K562 (cell line): Measurements from ENCODE around the gene PCNX3. TPM values are rescaled to one million over a fixed set of nuclear protein-coding genes. Genes with fewer than 3 reads are reported as not detected.
A peak's percentile ranks its signal among the peaks of the same experiment; 100 is the strongest.

Experiments
- CBX1 ChIP-seq: sonication (generic); IDR thresholded peaks from 2 replicates; pipeline ENCODE4 v1.6.1; 2016; ENCODE audit warnings: antibody characterized with exemption, low read depth, mild to moderate bottlenecking
- CHD4 ChIP-seq: fragments of 200-600 bp; sonication (generic); IDR thresholded peaks from 3 replicates; pipeline ENCODE4 v1.6.1; 2012; ENCODE audit warnings: low read depth, mild to moderate bottlenecking, mixed read lengths, low read length, inconsistent platforms; ENCODE audit not compliant: insufficient read depth, insufficient replicate concordance, poor library complexity, severe bottlenecking
- CREB1 ChIP-seq, 2 experiments: sonication (generic) in 1 of 2; formaldehyde crosslinking in 1 of 2; IDR thresholded peaks; 2 replicates each; pipeline versions ENCODE4 v1.6.1 to v1.8.0; 2012 to 2022; ENCODE audit warnings: inconsistent platforms in 1 of 2, mild to moderate bottlenecking in 1 of 2, missing genetic modification reagents in 1 of 2, moderate library complexity in 1 of 2
- DPF2 ChIP-seq: fragments of 450-650 bp; IDR thresholded peaks from 2 replicates; pipeline ENCODE4 v1.6.1; 2016
- ESRRB ChIP-seq: fragments of 250-450 bp; sonication (Bioruptor Pico); IDR thresholded peaks from 2 replicates; pipeline ENCODE4 v1.5.0; 2020; ENCODE audit warnings: mild to moderate bottlenecking, moderate library complexity, borderline replicate concordance
- HDAC2 ChIP-seq: fragments of 450-650 bp; IDR thresholded peaks from 2 replicates; pipeline ENCODE4 v1.6.1; 2016; ENCODE audit warnings: mild to moderate bottlenecking
- HNRNPLL ChIP-seq: fragments of 200-400 bp; formaldehyde crosslinking; IDR thresholded peaks from 2 replicates; pipeline ENCODE4 v1.6.1; 2017; ENCODE audit warnings: low read length, low read depth, mild to moderate bottlenecking; ENCODE audit not compliant: poor library complexity, severe bottlenecking
- MBD2 ChIP-seq: sonication (generic); IDR thresholded peaks from 2 replicates; pipeline ENCODE4 v1.6.1; 2016; ENCODE audit warnings: low read depth, borderline replicate concordance
- NELFE ChIP-seq: IDR thresholded peaks from 2 replicates; pipeline ENCODE4 v1.6.1; 2011; ENCODE audit warnings: mild to moderate bottlenecking; ENCODE audit not compliant: insufficient read depth, insufficient read length
- NFXL1 ChIP-seq: fragments of 450-650 bp; formaldehyde crosslinking; IDR thresholded peaks from 2 replicates; pipeline ENCODE4 v1.4.0; 2021; ENCODE audit warnings: mild to moderate bottlenecking
- PURB ChIP-seq: sonication (generic); formaldehyde crosslinking; IDR thresholded peaks from 2 replicates; pipeline ENCODE4 v1.9.0; 2021; ENCODE audit warnings: low read depth, mild to moderate bottlenecking, missing genetic modification reagents
- SETDB1 ChIP-seq: IDR thresholded peaks from one replicate; pipeline ENCODE4 v1.6.1; 2012; ENCODE audit warnings: low read length, control low read depth, inconsistent platforms
- SNRNP70 ChIP-seq: fragments of 200-400 bp; formaldehyde crosslinking; optimal IDR thresholded peaks from 2 replicates; pipeline ENCODE3; 2017; ENCODE audit warnings: low read depth, low read length
- SRSF9 ChIP-seq: fragments of 200-400 bp; formaldehyde crosslinking; IDR thresholded peaks from 2 replicates; pipeline ENCODE4 v1.6.1; 2017; ENCODE audit warnings: low read depth, low read length, borderline replicate concordance
- SUPT5H ChIP-seq: fragments of 450-650 bp; IDR thresholded peaks from 2 replicates; pipeline ENCODE4 v1.6.1; 2016
- ZNF175 ChIP-seq: fragments of 200-800 bp; sonication (Bioruptor generic); IDR thresholded peaks from 2 replicates; pipeline ENCODE4 v1.6.1; 2016; ENCODE audit warnings: low read depth, mild to moderate bottlenecking, missing genetic modification characterization, missing compliant biosample characterization
- ZNF408 ChIP-seq: fragments of 250-450 bp; sonication (Bioruptor Pico); IDR thresholded peaks from 2 replicates; pipeline ENCODE4 v1.4.0; 2020; ENCODE audit warnings: low read depth, mild to moderate bottlenecking, moderate library complexity
- ZNF644 ChIP-seq: fragments of 200-800 bp; sonication (Bioruptor generic); IDR thresholded peaks from 2 replicates; pipeline ENCODE4 v1.6.1; 2016; ENCODE audit warnings: low read depth, missing genetic modification characterization, missing compliant biosample characterization
- polyA plus RNA-seq, 8 experiments: library from polyadenylated mRNA; depleted of rRNA in 4 of 8; stranded (reverse) in 5 of 8; unstranded in 3 of 8; fragments of >200 nt; fragmentation: Nextera tagmentation in 2 of 8; fragmentation: Illumina TruSeq in 1 of 8; extraction: Ambion mirVana in 2 of 8; extraction: Trizol in 1 of 8; gene quantifications; 2 replicates each; pipeline versions ENCODE4 v1.2.1 to v1.2.3, GENCODE V29; 2011 to 2014; ENCODE audit warnings: inconsistent platforms in 1 of 8, missing spikeins in 1 of 8
- total RNA-seq, 7 experiments: library from RNA; depleted of rRNA in 6 of 7; stranded (reverse); fragments of >200 nt in 6 of 7; fragmentation: Illumina TruSeq in 2 of 7; extraction: Trizol in 2 of 7; gene quantifications; 2 replicates each; pipeline versions ENCODE4 v1.2.1 to v1.2.3, GENCODE V29; 2011 to 2021; ENCODE audit warnings: low replicate concordance in 1 of 7
- TF ChIP-seq, protein P1 (sequence below): fragments of 250-450 bp; sonication (Bioruptor Pico); IDR thresholded peaks from 2 replicates; pipeline ENCODE4 v1.5.0; 2020; ENCODE audit warnings: mild to moderate bottlenecking
- TF ChIP-seq, protein P2 (sequence below): fragments of 200-400 bp; formaldehyde crosslinking; IDR thresholded peaks from 2 replicates; pipeline ENCODE4 v1.6.1; 2017; ENCODE audit warnings: mild to moderate bottlenecking, low read depth, low read length, moderate library complexity
- TF ChIP-seq, protein P3 (sequence below): sonication (generic); formaldehyde crosslinking; IDR thresholded peaks from 2 replicates; pipeline ENCODE4 v1.8.1; 2023; ENCODE audit warnings: mild to moderate bottlenecking, missing genetic modification reagents
- TF ChIP-seq, protein P4 (sequence below): sonication (generic); formaldehyde crosslinking; IDR thresholded peaks from 2 replicates; pipeline ENCODE4 v1.8.0; 2022; ENCODE audit warnings: missing genetic modification reagents, mild to moderate bottlenecking, moderate library complexity, borderline replicate concordance

Gene PCNX3
- total and polyA plus RNA-seq, 9 of the 15 experiments (the other 6 are each of a cell fraction or from before 2014, with no cell fraction given): 0.11 to 47.8 (median 12.8) TPM

DNA sequence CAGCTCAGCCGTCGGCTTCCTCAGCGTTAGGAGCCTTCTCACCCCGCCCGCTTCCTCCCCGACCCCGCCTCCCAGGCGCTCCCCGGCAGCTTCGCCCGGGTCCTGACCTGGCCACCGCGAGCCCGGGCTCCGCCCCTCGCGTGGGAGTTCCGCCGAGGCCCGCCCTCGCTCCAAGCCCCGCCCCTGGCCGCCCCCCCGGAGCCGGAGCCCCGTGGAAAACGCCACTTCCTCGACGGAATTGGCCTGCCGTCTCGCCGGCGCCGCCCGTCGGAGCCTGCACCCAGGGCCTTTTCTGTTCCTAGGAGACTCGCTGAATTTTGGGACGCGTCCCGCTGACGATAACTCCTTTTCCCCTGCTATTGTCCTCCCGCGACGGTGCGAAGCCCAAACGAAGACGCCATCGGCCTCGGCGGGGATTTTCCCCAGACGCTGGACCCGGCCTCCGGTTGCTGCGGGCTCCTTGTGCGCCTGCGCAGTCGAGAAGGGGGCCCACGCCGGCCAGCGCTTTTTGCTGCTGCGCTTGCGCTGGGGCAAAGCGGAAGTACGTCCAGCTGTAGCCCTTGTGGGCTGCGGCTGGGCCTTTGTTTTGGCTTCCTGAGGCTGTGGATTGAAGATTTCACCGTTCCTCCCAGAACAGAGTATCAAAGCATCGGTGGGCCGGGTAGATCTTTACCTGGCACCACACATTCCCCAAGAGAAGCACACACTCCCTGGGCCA, 37.1 kb downstream of the PCNX3 start (continued):
- TF ChIP-seq, protein P1, sequence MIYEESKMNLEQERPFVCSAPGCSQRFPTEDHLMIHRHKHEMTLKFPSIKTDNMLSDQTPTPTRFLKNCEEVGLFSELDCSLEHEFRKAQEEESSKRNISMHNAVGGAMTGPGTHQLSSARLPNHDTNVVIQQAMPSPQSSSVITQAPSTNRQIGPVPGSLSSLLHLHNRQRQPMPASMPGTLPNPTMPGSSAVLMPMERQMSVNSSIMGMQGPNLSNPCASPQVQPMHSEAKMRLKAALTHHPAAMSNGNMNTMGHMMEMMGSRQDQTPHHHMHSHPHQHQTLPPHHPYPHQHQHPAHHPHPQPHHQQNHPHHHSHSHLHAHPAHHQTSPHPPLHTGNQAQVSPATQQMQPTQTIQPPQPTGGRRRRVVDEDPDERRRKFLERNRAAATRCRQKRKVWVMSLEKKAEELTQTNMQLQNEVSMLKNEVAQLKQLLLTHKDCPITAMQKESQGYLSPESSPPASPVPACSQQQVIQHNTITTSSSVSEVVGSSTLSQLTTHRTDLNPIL (CRISPR knock-in tag): no peak
- TF ChIP-seq NELFE: no peak
- peak; percentile 57 for TF ChIP-seq HNRNPLL
- no peak for TF ChIP-seq PURB
- TF ChIP-seq MBD2: peak; percentile 42; the same call in 1 of the 2 replicates
- TF ChIP-seq, protein P2, sequence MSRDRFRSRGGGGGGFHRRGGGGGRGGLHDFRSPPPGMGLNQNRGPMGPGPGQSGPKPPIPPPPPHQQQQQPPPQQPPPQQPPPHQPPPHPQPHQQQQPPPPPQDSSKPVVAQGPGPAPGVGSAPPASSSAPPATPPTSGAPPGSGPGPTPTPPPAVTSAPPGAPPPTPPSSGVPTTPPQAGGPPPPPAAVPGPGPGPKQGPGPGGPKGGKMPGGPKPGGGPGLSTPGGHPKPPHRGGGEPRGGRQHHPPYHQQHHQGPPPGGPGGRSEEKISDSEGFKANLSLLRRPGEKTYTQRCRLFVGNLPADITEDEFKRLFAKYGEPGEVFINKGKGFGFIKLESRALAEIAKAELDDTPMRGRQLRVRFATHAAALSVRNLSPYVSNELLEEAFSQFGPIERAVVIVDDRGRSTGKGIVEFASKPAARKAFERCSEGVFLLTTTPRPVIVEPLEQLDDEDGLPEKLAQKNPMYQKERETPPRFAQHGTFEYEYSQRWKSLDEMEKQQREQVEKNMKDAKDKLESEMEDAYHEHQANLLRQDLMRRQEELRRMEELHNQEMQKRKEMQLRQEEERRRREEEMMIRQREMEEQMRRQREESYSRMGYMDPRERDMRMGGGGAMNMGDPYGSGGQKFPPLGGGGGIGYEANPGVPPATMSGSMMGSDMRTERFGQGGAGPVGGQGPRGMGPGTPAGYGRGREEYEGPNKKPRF: no peak
- TF ChIP-seq CREB1 (IDR thresholded peaks at IDR 0.05): peak; percentile 21; the same call in 1 of the 2 replicates
- TF ChIP-seq CREB1 (CRISPR knock-in tag; IDR thresholded peaks at IDR 0.05): no peak
- TF ChIP-seq HDAC2: peak; percentile 78; the same call in 1 of the 2 replicates
- no peak for TF ChIP-seq SETDB1
- peak; percentile 80 for TF ChIP-seq SUPT5H
- TF ChIP-seq DPF2: 0 out of 2 replicates have a peak, but pooled peaks have one; percentile 39
- TF ChIP-seq CHD4: no peak
- peak; percentile 91 for TF ChIP-seq CBX1
- no peak for TF ChIP-seq SRSF9
- TF ChIP-seq SNRNP70: no peak
- no peak for TF ChIP-seq NFXL1 (CRISPR knock-in tag)
- TF ChIP-seq, protein P3, sequence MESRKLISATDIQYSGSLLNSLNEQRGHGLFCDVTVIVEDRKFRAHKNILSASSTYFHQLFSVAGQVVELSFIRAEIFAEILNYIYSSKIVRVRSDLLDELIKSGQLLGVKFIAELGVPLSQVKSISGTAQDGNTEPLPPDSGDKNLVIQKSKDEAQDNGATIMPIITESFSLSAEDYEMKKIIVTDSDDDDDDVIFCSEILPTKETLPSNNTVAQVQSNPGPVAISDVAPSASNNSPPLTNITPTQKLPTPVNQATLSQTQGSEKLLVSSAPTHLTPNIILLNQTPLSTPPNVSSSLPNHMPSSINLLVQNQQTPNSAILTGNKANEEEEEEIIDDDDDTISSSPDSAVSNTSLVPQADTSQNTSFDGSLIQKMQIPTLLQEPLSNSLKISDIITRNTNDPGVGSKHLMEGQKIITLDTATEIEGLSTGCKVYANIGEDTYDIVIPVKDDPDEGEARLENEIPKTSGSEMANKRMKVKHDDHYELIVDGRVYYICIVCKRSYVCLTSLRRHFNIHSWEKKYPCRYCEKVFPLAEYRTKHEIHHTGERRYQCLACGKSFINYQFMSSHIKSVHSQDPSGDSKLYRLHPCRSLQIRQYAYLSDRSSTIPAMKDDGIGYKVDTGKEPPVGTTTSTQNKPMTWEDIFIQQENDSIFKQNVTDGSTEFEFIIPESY (CRISPR knock-in tag): peak; percentile 55; the same call in 1 of the 2 replicates
- no peak for TF ChIP-seq ZNF644 (tag)
- TF ChIP-seq, protein P4, sequence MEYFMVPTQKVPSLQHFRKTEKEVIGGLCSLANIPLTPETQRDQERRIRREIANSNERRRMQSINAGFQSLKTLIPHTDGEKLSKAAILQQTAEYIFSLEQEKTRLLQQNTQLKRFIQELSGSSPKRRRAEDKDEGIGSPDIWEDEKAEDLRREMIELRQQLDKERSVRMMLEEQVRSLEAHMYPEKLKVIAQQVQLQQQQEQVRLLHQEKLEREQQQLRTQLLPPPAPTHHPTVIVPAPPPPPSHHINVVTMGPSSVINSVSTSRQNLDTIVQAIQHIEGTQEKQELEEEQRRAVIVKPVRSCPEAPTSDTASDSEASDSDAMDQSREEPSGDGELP (CRISPR knock-in tag): peak; percentile 99
- TF ChIP-seq ZNF408 (CRISPR knock-in tag): no peak
- TF ChIP-seq ZNF175 (CRISPR knock-in tag): no peak
- no peak for TF ChIP-seq ESRRB
